GM23338 (cell line): ENCODE data around the gene PUM1. TPM values are rescaled to one million over a fixed set of nuclear protein-coding genes. Genes with fewer than 3 reads are reported as not detected.
A peak's percentile ranks its signal among the peaks of the same experiment; 100 is the strongest.

ENCODE experiments used
- ATAC-seq: fragments of 200-7000 bp; cut with Tn5 transposase; 3 replicates; pipeline ENCODE4 v1.9.1; 2020
- DNase-seq: peaks from one replicate; pipeline ENCODE4 v3.0.0-alpha.2; 2015; ENCODE audit warnings: low spot score
- H2AFZ ChIP-seq: fragments of 200-600 bp; sonication (generic); 2 replicates; pipeline ENCODE4 v1.8.0; 2016; ENCODE audit warnings: antibody characterized with exemption, mild to moderate bottlenecking, moderate library complexity
- H3F3A ChIP-seq: fragments of 200-600 bp; sonication (generic); replicated peaks from 2 replicates; pipeline ENCODE4 v1.8.0; 2017; ENCODE audit warnings: antibody characterized with exemption, mixed run types, low read depth
- H3K27ac ChIP-seq: fragments of 200-600 bp; sonication (generic); 2 replicates; pipeline ENCODE4 v1.6.1; 2016; ENCODE audit warnings: low read depth
- H3K27me3 ChIP-seq: fragments of 200-600 bp; sonication (generic); 2 replicates; pipeline ENCODE4 v1.8.0; 2016; ENCODE audit warnings: mild to moderate bottlenecking, mixed run types, moderate library complexity; ENCODE audit not compliant: insufficient read depth
- H3K36me3 ChIP-seq: fragments of 200-600 bp; sonication (generic); 2 replicates; pipeline ENCODE4 v1.8.0; 2016; ENCODE audit warnings: mild to moderate bottlenecking; ENCODE audit not compliant: insufficient read depth
- H3K4me1 ChIP-seq: fragments of 200-600 bp; sonication (generic); 2 replicates; pipeline ENCODE4 v1.8.0; 2016; ENCODE audit warnings: mild to moderate bottlenecking, moderate library complexity; ENCODE audit not compliant: insufficient read depth
- H3K4me2 ChIP-seq: fragments of 200-600 bp; sonication (generic); 2 replicates; pipeline ENCODE4 v1.7.1; 2017; ENCODE audit warnings: mixed run types
- H3K4me3 ChIP-seq: fragments of 200-600 bp; sonication (generic); 2 replicates; pipeline ENCODE4 v1.6.1; 2016; ENCODE audit warnings: mixed run types
- H3K79me2 ChIP-seq: fragments of 200-600 bp; sonication (generic); replicated peaks from 2 replicates; pipeline ENCODE4 v1.8.0; 2017; ENCODE audit warnings: mild to moderate bottlenecking; ENCODE audit not compliant: insufficient read depth
- H3K9me2 ChIP-seq: fragments of 200-600 bp; sonication (generic); 2 replicates; pipeline ENCODE4 v1.8.0; 2017; ENCODE audit not compliant: insufficient read depth
- H4K20me1 ChIP-seq: fragments of 200-600 bp; sonication (generic); replicated peaks from 2 replicates; pipeline ENCODE4 v1.8.0; 2017; ENCODE audit warnings: mild to moderate bottlenecking; ENCODE audit not compliant: insufficient read depth
- H3K27ac Mint-ChIP-seq: 2 replicates; pipeline ENCODE4 v1.8.0; 2020; ENCODE audit warnings: inconsistent platforms, mild to moderate bottlenecking, moderate library complexity, mixed read lengths
- H3K27me3 Mint-ChIP-seq: 3 replicates; pipeline ENCODE4 v1.8.0; 2022; ENCODE audit warnings: low read depth, mild to moderate bottlenecking, moderate library complexity, mixed read lengths, inconsistent platforms; ENCODE audit not compliant: insufficient read depth, poor library complexity
- H3K36me3 Mint-ChIP-seq: 3 replicates; pipeline ENCODE4 v1.8.0; 2021; ENCODE audit warnings: low read depth, mild to moderate bottlenecking, inconsistent platforms, moderate library complexity, mixed read lengths
- H3K4me1 Mint-ChIP-seq: 3 replicates; pipeline ENCODE4 v1.8.0; 2020; ENCODE audit warnings: mild to moderate bottlenecking, inconsistent platforms, mixed read lengths
- H3K4me3 Mint-ChIP-seq: 3 replicates; pipeline ENCODE4 v1.8.0; 2021; ENCODE audit warnings: moderate library complexity, mild to moderate bottlenecking, inconsistent platforms, mixed read lengths
- H3K9me3 Mint-ChIP-seq: 3 replicates; pipeline ENCODE4 v1.8.0; 2020; ENCODE audit warnings: moderate library complexity, mild to moderate bottlenecking, inconsistent platforms, mixed read lengths
- CREB1 ChIP-seq: fragments of 250-450 bp; sonication (Bioruptor Pico); IDR thresholded peaks from 2 replicates; pipeline ENCODE4 v1.5.0; 2020; ENCODE audit warnings: low read depth, mild to moderate bottlenecking, moderate library complexity
- CTCF ChIP-seq, 2 experiments: fragments of 200-600 bp in 1 of 2; sonication (generic) in 1 of 2; conservative IDR thresholded peaks; 2 replicates each; pipeline versions ENCODE4 v1.5.1 to v1.6.1; 2016 to 2017; ENCODE audit warnings: antibody characterized with exemption in 2 of 2, low read depth in 2 of 2, mild to moderate bottlenecking in 2 of 2, moderate library complexity in 1 of 2
- EZH2 ChIP-seq: fragments of 200-600 bp; sonication (generic); IDR thresholded peaks from one replicate; pipeline ENCODE4 v1.8.0; 2017; ENCODE audit warnings: antibody characterized with exemption, mild to moderate bottlenecking, low read depth; ENCODE audit not compliant: unreplicated experiment
- EZH2phosphoT487 ChIP-seq: fragments of 200-600 bp; sonication (generic); IDR thresholded peaks from one replicate; pipeline ENCODE4 v1.8.1; 2018; ENCODE audit warnings: antibody characterized with exemption; ENCODE audit not compliant: unreplicated experiment
- JUNB ChIP-seq: IDR thresholded peaks from one replicate; pipeline ENCODE4 v1.6.1; 2016; ENCODE audit warnings: antibody characterized with exemption; ENCODE audit not compliant: unreplicated experiment
- NANOG ChIP-seq: IDR thresholded peaks from 2 replicates; pipeline ENCODE4 v1.6.1; 2016; ENCODE audit warnings: antibody characterized with exemption, borderline replicate concordance
- POLR2AphosphoS5 ChIP-seq: IDR thresholded peaks from 2 replicates; pipeline ENCODE4 v1.6.1; 2016; ENCODE audit warnings: antibody characterized with exemption, low read depth
- STAT1 ChIP-seq: IDR thresholded peaks from one replicate; pipeline ENCODE4 v1.6.1; 2016; ENCODE audit warnings: antibody characterized with exemption; ENCODE audit not compliant: unreplicated experiment
- ZNF114 ChIP-seq: fragments of 250-450 bp; sonication (Bioruptor Pico); IDR thresholded peaks from 2 replicates; pipeline ENCODE4 v1.5.0; 2020; ENCODE audit warnings: mild to moderate bottlenecking, moderate library complexity
- ZNF331 ChIP-seq: fragments of 250-450 bp; sonication (Bioruptor Pico); IDR thresholded peaks from 2 replicates; pipeline ENCODE4 v1.5.0; 2020; ENCODE audit warnings: low read depth, mild to moderate bottlenecking, moderate library complexity
- polyA plus RNA-seq: library from polyadenylated mRNA; unstranded; fragments of >200 nt; fragmentation: Nextera tagmentation; extraction: Ambion mirVana; gene quantifications from 2 replicates; pipeline ENCODE4 v1.2.1, GENCODE V29; 2016
- total RNA-seq: library from RNA; depleted of rRNA; stranded (reverse); fragments of >200 nt; shearing (Covaris generic); gene quantifications from 2 replicates; pipeline ENCODE4 v1.2.3, GENCODE V29; 2014
- TF ChIP-seq, protein P1 (sequence below): fragments of 250-450 bp; sonication (Bioruptor Pico); IDR thresholded peaks from 2 replicates; pipeline ENCODE4 v1.5.0; 2020; ENCODE audit warnings: mild to moderate bottlenecking, moderate library complexity
- TF ChIP-seq, protein P2 (sequence below): IDR thresholded peaks from 2 replicates; pipeline ENCODE4 v1.6.1; 2016; ENCODE audit warnings: antibody characterized with exemption
- TF ChIP-seq, protein P3 (sequence below): IDR thresholded peaks from one replicate; pipeline ENCODE4 v1.6.1; 2018; ENCODE audit warnings: antibody characterized with exemption; ENCODE audit not compliant: unreplicated experiment

PUM1 gene
- total and polyA plus RNA-seq, 2 experiments from 2014 or later = 44.4 to 117 TPM

GRCh38 chr1:30957560-30958222 is 107.8 kb downstream of the PUM1 start:
- Histone ChIP-seq H3K27ac (no peak overlapping the region), H3K27me3 (no peaks in the 10 kb centered on the region), H3K4me1 (no peaks in the 10 kb centered on the region), H3F3A (no peaks in the 10 kb centered on the region), H3K4me3 (no peak overlapping the region), H2AFZ (no peak overlapping the region), H3K9me2 (no peaks in the 10 kb centered on the region), H3K4me2 (no peak overlapping the region), H4K20me1 (peaks cover 38% of the 10 kb centered on the region), H3K36me3 (peaks cover 44% of the 10 kb centered on the region), H3K79me2 (peaks cover 91% of the 10 kb centered on the region)
- no peak for TF ChIP-seq NANOG
- no peak for TF ChIP-seq CREB1 (CRISPR knock-in tag)
- no peak for TF ChIP-seq POLR2AphosphoS5
- TF ChIP-seq JUNB = no peak
- TF ChIP-seq, protein P1, sequence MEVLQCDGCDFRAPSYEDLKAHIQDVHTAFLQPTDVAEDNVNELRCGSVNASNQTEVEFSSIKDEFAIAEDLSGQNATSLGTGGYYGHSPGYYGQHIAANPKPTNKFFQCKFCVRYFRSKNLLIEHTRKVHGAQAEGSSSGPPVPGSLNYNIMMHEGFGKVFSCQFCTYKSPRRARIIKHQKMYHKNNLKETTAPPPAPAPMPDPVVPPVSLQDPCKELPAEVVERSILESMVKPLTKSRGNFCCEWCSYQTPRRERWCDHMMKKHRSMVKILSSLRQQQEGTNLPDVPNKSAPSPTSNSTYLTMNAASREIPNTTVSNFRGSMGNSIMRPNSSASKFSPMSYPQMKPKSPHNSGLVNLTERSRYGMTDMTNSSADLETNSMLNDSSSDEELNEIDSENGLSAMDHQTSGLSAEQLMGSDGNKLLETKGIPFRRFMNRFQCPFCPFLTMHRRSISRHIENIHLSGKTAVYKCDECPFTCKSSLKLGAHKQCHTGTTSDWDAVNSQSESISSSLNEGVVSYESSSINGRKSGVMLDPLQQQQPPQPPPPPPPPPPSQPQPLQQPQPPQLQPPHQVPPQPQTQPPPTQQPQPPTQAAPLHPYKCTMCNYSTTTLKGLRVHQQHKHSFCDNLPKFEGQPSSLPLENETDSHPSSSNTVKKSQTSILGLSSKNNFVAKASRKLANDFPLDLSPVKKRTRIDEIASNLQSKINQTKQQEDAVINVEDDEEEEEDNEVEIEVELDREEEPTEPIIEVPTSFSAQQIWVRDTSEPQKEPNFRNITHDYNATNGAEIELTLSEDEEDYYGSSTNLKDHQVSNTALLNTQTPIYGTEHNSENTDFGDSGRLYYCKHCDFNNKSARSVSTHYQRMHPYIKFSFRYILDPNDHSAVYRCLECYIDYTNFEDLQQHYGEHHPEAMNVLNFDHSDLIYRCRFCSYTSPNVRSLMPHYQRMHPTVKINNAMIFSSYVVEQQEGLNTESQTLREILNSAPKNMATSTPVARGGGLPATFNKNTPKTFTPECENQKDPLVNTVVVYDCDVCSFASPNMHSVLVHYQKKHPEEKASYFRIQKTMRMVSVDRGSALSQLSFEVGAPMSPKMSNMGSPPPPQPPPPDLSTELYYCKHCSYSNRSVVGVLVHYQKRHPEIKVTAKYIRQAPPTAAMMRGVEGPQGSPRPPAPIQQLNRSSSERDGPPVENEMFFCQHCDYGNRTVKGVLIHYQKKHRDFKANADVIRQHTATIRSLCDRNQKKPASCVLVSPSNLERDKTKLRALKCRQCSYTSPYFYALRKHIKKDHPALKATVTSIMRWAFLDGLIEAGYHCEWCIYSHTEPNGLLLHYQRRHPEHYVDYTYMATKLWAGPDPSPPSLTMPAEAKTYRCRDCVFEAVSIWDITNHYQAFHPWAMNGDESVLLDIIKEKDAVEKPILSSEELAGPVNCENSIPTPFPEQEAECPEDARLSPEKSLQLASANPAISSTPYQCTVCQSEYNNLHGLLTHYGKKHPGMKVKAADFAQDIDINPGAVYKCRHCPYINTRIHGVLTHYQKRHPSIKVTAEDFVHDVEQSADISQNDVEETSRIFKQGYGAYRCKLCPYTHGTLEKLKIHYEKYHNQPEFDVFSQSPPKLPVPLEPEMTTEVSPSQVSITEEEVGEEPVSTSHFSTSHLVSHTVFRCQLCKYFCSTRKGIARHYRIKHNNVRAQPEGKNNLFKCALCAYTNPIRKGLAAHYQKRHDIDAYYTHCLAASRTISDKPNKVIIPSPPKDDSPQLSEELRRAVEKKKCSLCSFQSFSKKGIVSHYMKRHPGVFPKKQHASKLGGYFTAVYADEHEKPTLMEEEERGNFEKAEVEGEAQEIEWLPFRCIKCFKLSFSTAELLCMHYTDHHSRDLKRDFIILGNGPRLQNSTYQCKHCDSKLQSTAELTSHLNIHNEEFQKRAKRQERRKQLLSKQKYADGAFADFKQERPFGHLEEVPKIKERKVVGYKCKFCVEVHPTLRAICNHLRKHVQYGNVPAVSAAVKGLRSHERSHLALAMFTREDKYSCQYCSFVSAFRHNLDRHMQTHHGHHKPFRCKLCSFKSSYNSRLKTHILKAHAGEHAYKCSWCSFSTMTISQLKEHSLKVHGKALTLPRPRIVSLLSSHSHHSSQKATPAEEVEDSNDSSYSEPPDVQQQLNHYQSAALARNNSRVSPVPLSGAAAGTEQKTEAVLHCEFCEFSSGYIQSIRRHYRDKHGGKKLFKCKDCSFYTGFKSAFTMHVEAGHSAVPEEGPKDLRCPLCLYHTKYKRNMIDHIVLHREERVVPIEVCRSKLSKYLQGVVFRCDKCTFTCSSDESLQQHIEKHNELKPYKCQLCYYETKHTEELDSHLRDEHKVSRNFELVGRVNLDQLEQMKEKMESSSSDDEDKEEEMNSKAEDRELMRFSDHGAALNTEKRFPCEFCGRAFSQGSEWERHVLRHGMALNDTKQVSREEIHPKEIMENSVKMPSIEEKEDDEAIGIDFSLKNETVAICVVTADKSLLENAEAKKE (CRISPR knock-in tag) = no peak
- TF ChIP-seq, protein P2, sequence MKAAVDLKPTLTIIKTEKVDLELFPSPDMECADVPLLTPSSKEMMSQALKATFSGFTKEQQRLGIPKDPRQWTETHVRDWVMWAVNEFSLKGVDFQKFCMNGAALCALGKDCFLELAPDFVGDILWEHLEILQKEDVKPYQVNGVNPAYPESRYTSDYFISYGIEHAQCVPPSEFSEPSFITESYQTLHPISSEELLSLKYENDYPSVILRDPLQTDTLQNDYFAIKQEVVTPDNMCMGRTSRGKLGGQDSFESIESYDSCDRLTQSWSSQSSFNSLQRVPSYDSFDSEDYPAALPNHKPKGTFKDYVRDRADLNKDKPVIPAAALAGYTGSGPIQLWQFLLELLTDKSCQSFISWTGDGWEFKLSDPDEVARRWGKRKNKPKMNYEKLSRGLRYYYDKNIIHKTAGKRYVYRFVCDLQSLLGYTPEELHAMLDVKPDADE = no peak
- TF ChIP-seq EZH2phosphoT487 = no peak
- no peak for TF ChIP-seq STAT1
- TF ChIP-seq CTCF (conservative IDR thresholded peaks at IDR 0.05; ENCODE audit: low read depth in 2 of 2) = no peak
- no peak for TF ChIP-seq EZH2
- TF ChIP-seq, protein P3, sequence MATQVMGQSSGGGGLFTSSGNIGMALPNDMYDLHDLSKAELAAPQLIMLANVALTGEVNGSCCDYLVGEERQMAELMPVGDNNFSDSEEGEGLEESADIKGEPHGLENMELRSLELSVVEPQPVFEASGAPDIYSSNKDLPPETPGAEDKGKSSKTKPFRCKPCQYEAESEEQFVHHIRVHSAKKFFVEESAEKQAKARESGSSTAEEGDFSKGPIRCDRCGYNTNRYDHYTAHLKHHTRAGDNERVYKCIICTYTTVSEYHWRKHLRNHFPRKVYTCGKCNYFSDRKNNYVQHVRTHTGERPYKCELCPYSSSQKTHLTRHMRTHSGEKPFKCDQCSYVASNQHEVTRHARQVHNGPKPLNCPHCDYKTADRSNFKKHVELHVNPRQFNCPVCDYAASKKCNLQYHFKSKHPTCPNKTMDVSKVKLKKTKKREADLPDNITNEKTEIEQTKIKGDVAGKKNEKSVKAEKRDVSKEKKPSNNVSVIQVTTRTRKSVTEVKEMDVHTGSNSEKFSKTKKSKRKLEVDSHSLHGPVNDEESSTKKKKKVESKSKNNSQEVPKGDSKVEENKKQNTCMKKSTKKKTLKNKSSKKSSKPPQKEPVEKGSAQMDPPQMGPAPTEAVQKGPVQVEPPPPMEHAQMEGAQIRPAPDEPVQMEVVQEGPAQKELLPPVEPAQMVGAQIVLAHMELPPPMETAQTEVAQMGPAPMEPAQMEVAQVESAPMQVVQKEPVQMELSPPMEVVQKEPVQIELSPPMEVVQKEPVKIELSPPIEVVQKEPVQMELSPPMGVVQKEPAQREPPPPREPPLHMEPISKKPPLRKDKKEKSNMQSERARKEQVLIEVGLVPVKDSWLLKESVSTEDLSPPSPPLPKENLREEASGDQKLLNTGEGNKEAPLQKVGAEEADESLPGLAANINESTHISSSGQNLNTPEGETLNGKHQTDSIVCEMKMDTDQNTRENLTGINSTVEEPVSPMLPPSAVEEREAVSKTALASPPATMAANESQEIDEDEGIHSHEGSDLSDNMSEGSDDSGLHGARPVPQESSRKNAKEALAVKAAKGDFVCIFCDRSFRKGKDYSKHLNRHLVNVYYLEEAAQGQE = no peak
- no peak for TF ChIP-seq ZNF114 (CRISPR knock-in tag)
- no peak for TF ChIP-seq ZNF331 (CRISPR knock-in tag)
- Mint-ChIP-seq H3K4me3 (no peak overlapping the region), H3K27ac (peak overlapping the region; percentile 9; the same call in 1 of the 2 replicates), H3K27me3 (peaks cover 3% of the 10 kb centered on the region), H3K4me1 (no peaks in the 10 kb centered on the region; the same call in 2 of the 3 replicates), H3K9me3 (no peaks in the 10 kb centered on the region), H3K36me3 (peaks cover 83% of the 10 kb centered on the region)
- no peak for ATAC-seq
- no peak for DNase-seq
